Measurements from ENCODE around the gene LINS1. TPM values are rescaled to one million over a fixed set of nuclear protein-coding genes. Genes with fewer than 3 reads are reported as not detected.

The LINS1 gene
- total and polyA plus RNA-seq, 2 of the 8 experiments (the other 6 are each of a cell fraction or from before 2014, with no cell fraction given) = 4.2 to 8.1 TPM

- TF ChIP-seq, protein P1, sequence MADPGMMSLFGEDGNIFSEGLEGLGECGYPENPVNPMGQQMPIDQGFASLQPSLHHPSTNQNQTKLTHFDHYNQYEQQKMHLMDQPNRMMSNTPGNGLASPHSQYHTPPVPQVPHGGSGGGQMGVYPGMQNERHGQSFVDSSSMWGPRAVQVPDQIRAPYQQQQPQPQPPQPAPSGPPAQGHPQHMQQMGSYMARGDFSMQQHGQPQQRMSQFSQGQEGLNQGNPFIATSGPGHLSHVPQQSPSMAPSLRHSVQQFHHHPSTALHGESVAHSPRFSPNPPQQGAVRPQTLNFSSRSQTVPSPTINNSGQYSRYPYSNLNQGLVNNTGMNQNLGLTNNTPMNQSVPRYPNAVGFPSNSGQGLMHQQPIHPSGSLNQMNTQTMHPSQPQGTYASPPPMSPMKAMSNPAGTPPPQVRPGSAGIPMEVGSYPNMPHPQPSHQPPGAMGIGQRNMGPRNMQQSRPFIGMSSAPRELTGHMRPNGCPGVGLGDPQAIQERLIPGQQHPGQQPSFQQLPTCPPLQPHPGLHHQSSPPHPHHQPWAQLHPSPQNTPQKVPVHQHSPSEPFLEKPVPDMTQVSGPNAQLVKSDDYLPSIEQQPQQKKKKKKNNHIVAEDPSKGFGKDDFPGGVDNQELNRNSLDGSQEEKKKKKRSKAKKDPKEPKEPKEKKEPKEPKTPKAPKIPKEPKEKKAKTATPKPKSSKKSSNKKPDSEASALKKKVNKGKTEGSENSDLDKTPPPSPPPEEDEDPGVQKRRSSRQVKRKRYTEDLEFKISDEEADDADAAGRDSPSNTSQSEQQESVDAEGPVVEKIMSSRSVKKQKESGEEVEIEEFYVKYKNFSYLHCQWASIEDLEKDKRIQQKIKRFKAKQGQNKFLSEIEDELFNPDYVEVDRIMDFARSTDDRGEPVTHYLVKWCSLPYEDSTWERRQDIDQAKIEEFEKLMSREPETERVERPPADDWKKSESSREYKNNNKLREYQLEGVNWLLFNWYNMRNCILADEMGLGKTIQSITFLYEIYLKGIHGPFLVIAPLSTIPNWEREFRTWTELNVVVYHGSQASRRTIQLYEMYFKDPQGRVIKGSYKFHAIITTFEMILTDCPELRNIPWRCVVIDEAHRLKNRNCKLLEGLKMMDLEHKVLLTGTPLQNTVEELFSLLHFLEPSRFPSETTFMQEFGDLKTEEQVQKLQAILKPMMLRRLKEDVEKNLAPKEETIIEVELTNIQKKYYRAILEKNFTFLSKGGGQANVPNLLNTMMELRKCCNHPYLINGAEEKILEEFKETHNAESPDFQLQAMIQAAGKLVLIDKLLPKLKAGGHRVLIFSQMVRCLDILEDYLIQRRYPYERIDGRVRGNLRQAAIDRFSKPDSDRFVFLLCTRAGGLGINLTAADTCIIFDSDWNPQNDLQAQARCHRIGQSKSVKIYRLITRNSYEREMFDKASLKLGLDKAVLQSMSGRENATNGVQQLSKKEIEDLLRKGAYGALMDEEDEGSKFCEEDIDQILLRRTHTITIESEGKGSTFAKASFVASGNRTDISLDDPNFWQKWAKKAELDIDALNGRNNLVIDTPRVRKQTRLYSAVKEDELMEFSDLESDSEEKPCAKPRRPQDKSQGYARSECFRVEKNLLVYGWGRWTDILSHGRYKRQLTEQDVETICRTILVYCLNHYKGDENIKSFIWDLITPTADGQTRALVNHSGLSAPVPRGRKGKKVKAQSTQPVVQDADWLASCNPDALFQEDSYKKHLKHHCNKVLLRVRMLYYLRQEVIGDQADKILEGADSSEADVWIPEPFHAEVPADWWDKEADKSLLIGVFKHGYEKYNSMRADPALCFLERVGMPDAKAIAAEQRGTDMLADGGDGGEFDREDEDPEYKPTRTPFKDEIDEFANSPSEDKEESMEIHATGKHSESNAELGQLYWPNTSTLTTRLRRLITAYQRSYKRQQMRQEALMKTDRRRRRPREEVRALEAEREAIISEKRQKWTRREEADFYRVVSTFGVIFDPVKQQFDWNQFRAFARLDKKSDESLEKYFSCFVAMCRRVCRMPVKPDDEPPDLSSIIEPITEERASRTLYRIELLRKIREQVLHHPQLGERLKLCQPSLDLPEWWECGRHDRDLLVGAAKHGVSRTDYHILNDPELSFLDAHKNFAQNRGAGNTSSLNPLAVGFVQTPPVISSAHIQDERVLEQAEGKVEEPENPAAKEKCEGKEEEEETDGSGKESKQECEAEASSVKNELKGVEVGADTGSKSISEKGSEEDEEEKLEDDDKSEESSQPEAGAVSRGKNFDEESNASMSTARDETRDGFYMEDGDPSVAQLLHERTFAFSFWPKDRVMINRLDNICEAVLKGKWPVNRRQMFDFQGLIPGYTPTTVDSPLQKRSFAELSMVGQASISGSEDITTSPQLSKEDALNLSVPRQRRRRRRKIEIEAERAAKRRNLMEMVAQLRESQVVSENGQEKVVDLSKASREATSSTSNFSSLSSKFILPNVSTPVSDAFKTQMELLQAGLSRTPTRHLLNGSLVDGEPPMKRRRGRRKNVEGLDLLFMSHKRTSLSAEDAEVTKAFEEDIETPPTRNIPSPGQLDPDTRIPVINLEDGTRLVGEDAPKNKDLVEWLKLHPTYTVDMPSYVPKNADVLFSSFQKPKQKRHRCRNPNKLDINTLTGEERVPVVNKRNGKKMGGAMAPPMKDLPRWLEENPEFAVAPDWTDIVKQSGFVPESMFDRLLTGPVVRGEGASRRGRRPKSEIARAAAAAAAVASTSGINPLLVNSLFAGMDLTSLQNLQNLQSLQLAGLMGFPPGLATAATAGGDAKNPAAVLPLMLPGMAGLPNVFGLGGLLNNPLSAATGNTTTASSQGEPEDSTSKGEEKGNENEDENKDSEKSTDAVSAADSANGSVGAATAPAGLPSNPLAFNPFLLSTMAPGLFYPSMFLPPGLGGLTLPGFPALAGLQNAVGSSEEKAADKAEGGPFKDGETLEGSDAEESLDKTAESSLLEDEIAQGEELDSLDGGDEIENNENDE (IDR thresholded peaks at IDR 0.05; ENCODE audit: insufficient replicate concordance, low read length) = no peak
- TF ChIP-seq HDAC2 (IDR thresholded peaks at IDR 0.05; ENCODE audit: borderline replicate concordance in 1 of 2, low read depth in 2 of 2, low read length in 2 of 2) = no peak
- TF ChIP-seq, protein P2, sequence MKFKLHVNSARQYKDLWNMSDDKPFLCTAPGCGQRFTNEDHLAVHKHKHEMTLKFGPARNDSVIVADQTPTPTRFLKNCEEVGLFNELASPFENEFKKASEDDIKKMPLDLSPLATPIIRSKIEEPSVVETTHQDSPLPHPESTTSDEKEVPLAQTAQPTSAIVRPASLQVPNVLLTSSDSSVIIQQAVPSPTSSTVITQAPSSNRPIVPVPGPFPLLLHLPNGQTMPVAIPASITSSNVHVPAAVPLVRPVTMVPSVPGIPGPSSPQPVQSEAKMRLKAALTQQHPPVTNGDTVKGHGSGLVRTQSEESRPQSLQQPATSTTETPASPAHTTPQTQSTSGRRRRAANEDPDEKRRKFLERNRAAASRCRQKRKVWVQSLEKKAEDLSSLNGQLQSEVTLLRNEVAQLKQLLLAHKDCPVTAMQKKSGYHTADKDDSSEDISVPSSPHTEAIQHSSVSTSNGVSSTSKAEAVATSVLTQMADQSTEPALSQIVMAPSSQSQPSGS (IDR thresholded peaks at IDR 0.05; ENCODE audit: low read length) = no peak
- TF ChIP-seq, protein P3, sequence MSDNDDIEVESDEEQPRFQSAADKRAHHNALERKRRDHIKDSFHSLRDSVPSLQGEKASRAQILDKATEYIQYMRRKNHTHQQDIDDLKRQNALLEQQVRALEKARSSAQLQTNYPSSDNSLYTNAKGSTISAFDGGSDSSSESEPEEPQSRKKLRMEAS (IDR thresholded peaks at IDR 0.05) = no peak
- no peak for TF ChIP-seq POU5F1 (IDR thresholded peaks at IDR 0.05; ENCODE audit: low read depth, low read length)
Measured at GRCh38 chr15:100559330-100559729, 42.7 kb downstream of the LINS1 start (continued).

Measured in H1 (cell line).